Activated CD8-positive, alpha-beta memory T cell treated with anti-CD3 and anti-CD28 coated beads for 1 hour (primary cell): ENCODE data around the gene SLC9C1.
A peak's percentile ranks its signal among the peaks of the same experiment; 100 is the strongest.

Source experiments
- DNase-seq, 2 donors: peaks; one replicate each; pipeline ENCODE4 v3.0.0-alpha.2; 2020; ENCODE audit warnings: low read depth in 1 of 2; ENCODE audit errors: extremely low read depth in 1 of 2

Gene SLC9C1

DNA sequence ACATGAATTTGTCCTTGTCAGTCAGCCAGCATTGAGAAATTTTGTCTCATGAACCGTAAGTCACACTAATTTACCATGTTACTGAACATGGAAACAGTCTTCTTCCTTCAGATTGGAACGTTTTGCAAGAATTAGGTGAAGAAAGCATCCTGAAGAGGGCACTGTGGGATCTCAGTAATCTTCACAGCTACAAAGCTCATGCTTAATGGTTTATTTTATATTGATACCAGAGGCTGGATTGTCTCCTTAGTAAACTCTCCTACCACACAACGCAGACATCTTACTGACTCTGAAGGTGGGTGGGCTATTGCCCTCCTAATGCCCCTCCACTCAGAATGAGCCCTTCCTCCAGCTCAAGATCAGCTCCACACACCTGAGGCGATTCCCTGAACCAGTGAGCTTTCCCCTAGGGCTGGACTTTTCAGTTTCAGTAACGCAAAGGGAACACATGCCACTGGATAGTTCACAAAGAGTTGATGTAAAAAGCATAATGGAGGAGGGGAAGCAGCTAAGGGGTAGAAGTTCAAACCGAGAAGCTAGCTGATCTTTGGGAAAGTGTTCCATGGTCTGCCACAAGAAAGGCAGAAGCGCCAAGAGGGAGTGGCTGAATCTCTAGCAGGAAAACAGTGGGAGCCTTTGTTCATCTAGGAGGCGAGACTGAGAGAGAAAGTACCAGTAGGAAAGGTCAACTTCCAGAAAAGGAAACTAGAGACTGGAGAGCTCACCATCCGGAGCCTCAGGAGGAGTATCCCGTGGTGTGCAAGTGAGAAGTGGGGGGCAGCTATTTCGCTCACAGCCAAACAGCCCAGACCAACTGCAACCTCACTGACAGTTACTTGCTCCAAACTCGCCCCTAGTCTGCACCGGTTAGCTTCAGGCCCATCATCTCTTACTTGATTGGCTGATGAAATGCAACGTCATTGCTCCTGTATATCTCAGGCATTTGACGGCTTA is at the start of gene SLC9C1:
TSS of gene SLC9C1 (minus strand) at position 849 of the 954 bp plus-strand sequence. CDS start 7,425 bp downstream, outside the sequence.
- no peak for DNase-seq

DNA sequence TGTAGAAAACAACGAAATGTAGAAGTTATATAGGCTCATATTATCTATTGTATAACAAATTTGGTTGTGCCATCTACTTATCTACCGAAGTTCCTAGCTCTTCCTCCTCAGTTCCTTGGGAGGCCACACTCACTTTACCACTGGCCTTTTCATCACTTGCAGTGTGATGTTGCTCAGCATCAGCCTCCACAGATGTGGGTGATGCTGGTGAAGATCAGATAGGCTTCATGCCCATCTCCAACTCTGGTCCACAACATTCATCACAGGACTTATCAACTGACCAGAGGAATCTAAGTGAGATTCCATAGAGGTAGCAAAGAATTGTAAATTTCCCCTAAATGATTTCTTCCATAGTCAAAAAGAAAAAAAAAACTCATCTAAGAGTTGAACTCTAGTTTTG is 47.4 kb upstream of the SLC9C1 start:
- DNase-seq = no peak

- no peak for DNase-seq
Observed at GRCh38 chr3:112339609-112340008, 45.6 kb upstream of the SLC9C1 start.

- no peak for DNase-seq
Observed at GRCh38 chr3:112339134-112339533, 45.1 kb upstream of the SLC9C1 start.

GRCh38 chr3:112338727-112339056 is 44.7 kb upstream of the SLC9C1 start:
- DNase-seq = no peak

GRCh38 chr3:112338021-112338726 is 44.2 kb upstream of the SLC9C1 start:
- no peak for DNase-seq

GRCh38 chr3:112335434-112335781 is 41.4 kb upstream of the SLC9C1 start:
- DNase-seq = no peak

DNA sequence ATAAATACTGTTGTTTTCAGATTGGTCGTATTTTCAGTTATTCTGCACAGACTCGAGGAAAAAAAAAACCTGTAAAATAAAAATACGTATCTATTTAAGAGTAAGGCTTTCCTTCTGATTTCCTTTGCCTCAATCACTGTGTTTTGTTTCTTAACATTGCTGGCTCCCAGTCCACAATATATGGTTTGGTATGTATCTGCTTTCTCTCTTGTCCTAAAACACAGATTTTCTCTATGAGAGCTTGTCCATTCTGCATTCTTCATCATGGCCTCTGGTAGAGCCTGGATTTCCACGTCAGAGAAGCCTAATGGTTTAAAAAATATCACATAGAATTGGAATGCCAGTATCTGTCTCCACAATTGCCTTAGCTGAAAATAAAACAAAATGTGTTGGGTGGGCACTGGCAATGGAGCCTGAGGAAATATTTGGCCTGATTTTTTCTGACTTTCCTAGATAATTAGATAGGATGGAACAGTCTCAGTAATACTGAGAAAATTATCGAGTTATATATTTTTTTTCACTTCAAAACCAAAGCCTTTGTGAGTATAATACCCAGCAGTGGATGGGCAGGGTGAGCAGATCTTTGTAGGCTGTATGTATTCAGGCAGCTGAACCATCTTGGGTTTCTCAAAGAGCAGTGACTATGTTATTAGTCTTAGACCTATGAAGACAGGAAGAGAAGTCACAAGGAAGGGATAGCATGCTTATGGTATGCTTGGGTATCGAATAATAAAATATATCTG is 40.8 kb upstream of the SLC9C1 start:
- no peak for DNase-seq

DNA sequence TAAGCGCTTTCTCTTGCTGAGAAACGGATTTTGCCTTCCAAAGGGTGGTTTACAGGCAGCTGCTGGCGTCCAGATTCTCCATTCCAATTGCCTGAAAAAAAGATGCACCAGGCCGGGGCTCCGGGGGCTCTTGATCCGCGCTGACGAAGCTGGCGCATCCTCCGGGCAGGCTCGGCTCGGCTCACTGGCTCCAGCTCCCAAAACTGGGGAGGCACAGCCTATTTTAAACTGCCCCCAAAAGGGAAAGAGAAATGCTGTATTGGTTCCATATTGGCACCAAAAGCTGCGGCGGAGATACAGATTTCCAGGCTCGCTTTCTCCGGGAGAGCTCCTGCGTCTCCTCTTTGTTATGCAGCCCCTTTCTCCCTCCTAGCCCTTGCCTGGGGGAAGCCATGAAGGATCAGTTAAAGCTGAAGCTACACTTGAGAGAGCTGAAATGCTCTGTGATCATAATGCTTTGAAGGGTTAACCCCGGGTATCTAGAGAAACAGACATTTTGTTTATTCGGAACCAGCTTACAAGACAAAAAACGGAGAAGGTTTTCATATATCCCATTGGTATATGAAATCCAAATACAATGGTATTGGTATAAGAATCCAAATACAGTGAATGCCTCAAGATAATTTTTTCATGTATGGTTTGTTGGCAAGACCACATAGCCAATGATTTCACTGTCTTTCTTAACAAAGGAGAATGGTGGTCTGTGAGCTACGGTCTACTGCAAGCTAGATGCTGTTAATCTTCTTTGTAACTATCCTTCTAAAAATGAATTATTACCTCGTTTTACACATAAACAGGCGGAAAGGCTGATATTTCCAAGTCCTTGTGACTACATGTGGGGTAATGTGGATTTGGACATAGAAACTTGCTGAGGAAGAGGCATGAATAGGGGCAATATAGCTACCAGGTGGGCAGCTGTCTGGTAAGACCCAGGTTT is 39.6 kb upstream of the SLC9C1 start:
- no peak for DNase-seq

DNA sequence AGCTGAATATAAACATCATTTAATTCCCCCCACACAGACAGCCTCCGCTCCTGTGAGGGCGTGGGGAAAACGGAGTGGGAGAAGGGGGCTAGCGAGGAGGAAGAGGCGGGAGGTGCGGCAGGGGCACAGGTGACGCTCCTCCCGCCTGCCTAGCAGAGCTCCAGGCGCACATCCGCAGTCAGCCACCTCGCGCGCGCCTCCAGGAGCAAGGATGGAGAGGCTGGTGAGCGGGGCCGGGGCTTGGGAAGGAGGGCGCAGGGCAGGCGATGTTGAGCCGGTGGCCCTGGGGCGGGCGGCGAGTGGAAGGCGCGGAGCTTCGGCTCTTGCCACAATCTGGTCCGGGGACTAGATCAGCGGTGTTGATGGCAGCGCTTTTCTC is 39.0 kb upstream of the SLC9C1 start, which contains the start of gene CD200:
TSS of gene CD200 (plus strand) at position 155 of the 379 bp plus-strand sequence. CDS start at position 212, 57 bp downstream.
- DNase-seq = peak in 1 of 2 donors; percentile 14

DNA sequence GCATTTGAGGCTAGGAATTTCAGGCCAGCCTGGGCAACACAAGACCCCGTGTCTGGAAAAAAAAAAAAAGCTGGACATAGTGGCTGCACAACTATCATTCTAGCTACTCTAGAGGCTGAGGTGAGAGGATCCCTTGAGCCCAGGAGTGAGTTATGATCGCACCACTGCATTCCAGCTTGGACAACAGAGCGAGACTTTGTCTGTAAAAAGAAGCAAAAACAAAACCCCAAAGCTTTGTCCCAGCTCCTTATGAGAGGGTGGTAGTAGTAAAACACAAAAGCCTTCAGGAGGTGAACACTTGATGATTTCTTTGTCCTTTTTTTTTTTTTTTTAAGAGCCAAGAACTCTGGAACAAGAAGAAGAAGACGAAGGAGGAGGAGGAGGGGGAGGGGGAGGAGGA is 37.8 kb upstream of the SLC9C1 start:
- DNase-seq = no peak

GRCh38 chr3:112327371-112327951 is 33.4 kb upstream of the SLC9C1 start:
- no peak for DNase-seq

DNA sequence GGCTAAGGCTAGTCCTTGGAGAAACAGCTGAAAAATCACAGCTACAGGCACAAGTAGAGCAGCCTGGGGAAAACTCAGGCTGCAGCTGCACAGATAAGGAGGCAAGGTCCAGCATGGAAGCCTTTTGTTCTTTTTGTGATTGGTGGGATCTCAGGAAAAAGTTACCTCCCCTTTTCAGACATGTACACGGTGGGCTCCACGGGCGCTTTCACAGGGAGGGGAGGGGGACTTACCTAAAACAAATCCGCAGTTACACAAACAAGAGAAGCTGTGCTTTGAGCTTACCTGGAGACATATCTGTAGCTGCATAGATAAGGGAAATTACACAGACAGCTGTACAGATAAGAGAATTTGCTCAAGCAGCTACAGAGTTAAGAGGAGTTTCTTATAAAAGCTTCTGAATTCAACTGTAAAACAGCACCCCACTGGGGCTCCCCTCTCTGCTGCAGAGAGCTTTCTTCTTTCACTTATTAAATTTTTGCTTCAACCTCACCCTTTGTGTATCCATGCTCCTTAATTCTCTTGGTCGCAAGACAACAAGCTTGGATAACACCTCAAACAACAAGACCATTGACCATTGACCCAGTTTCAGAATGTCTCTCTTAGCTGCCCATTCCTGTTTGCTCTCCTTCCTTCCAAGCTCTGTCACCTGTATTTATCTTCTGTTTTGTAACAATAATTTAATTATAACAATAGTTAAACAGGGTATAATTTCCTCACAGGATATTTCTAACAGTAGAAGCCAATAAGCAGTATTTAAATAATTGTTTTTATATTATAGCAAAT is 28.0 kb upstream of the SLC9C1 start:
- DNase-seq = no peak

DNA sequence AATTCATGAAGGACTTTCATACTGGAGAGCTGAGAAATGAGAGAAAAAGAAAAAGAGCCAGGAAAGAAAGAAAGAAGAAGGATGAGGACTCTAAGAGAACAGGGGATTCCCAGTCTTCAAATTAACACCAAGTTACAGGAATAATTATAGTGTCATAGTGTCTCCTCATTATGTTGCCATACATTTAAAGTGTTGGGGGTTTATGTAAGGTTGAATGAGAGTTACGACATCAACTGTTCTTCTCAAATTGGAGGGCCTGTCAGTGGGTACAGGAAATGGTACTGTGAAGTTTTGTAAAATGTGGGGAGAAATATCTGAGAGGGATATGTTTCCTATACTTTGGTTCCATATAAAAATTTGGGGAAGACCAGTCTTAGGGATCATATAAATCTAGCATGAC is 26.7 kb upstream of the SLC9C1 start:
- DNase-seq = no peak

GRCh38 chr3:112319516-112320276 is 25.7 kb upstream of the SLC9C1 start:
- no peak for DNase-seq

- no peak for DNase-seq
Observed at GRCh38 chr3:112315791-112316190, 21.8 kb upstream of the SLC9C1 start.

DNA sequence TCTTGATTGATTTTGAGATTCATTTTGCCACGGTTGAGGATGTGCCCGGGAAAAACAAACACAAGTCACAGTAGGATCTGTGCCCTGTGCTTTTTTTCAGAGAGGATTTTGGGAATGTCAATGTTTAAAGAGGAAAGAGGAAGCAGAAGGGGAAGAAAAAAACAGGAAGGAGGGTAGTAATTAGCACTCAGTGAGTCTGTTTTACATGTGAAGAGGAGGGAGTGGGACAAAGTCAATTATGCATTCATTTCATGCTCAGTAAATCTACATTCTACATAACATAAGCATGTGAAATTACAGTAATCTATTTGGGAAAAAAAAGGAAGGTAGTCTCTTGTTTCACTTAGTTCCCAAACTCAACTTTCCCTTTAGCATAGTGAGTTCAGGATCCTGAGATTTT is 20.6 kb upstream of the SLC9C1 start:
- DNase-seq = no peak

DNA sequence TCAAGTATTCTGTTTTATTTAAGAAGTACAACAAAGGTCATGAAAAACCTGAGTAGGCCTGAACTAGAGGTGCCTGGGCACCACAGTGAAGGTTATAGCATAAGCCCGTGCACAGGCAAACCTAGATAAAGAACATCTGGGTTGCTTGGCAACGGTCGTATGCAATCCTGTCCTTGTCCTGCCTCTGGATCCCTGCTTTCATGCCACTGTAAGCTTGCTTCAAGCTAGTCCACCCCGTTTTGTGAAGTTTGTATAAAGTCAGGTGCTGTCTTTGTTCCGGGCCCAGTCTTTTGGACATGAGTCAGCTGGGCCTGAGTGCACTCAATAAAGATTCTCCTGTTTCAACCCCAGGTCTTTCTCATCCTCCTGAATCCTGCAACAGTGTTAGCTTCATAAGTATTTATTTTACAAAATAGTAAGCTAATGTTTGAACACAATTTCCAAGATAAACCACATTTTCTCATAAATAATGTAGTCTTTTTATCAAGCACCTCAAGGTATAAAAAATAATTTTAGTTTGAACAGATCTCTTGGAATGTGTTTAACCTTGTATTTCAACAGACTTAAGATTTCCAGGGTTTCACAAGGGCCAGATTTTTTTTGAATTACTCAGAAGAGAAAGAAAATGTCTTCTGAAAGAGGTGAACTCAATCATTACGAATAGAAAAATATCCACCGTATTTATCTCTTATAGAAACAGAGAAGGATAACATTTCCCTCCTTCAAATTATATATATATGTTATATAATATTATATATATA is 14.3 kb upstream of the SLC9C1 start:
- no peak for DNase-seq
